Common myeloid progenitor, CD34-positive (primary cell): Measurements from ENCODE around the gene GPR179.

Experiments used
- CTCF ChIA-PET: fragments of 350-600 bp; sonication (Branson Sonifier 250); formaldehyde crosslinking; loops from one replicate; lab custom pipeline; 2021; ENCODE audit warnings: antibody characterized with exemption; lab: Charles Lee
- POLR2A ChIA-PET: fragments of 350-600 bp; sonication (Branson Sonifier 250); formaldehyde crosslinking; loops from one replicate; lab custom pipeline; 2021; ENCODE audit warnings: antibody characterized with exemption; lab: Charles Lee
- DNase-seq, 3 donors: peaks; one replicate each; pipeline versions ENCODE4 v3.0.0 to v3.0.0-alpha.2; 2013
- H3K27ac ChIP-seq, 2 experiments: 1 replicate in 1 of 2; 2 replicates in 1 of 2; pipeline ENCODE4 v1.7.0; 2013; ENCODE audit warnings: inconsistent platforms in 2 of 2, low read length in 2 of 2, mild to moderate bottlenecking in 2 of 2, low read depth in 1 of 2, moderate library complexity in 1 of 2; ENCODE audit not compliant: severe bottlenecking in 2 of 2, insufficient read depth in 1 of 2, poor library complexity in 1 of 2
- H3K27me3 ChIP-seq, 5 experiments: replicated peaks in 2 of 5; 1 replicate in 3 of 5; 2 replicates in 2 of 5; pipeline versions ENCODE4 v1.6.1 to v1.7.0; 2013; ENCODE audit warnings: low read length in 4 of 5, mild to moderate bottlenecking in 2 of 5, moderate library complexity in 2 of 5, inconsistent platforms in 1 of 5; ENCODE audit not compliant: insufficient read depth in 5 of 5, control insufficient read depth in 4 of 5
- H3K36me3 ChIP-seq, 4 experiments: 1 replicate in 2 of 4; 2 replicates in 2 of 4; pipeline versions ENCODE4 v1.6.1 to v1.7.0; 2013; ENCODE audit warnings: low read length in 3 of 4, control low read depth in 1 of 4, mild to moderate bottlenecking in 1 of 4; ENCODE audit not compliant: control insufficient read depth in 4 of 4, insufficient read depth in 4 of 4
- H3K4me1 ChIP-seq, 4 experiments: 1 replicate in 3 of 4; 2 replicates in 1 of 4; pipeline versions ENCODE4 v1.6.1 to v1.7.1; 2013; ENCODE audit warnings: low read length in 3 of 4, mild to moderate bottlenecking in 3 of 4, control low read depth in 1 of 4, inconsistent platforms in 1 of 4, moderate library complexity in 1 of 4; ENCODE audit not compliant: control insufficient read depth in 4 of 4, insufficient read depth in 4 of 4; ENCODE audit errors: control extremely low read depth in 1 of 4
- H3K4me3 ChIP-seq, 7 experiments: 1 replicate in 4 of 7; 2 replicates in 3 of 7; pipeline versions ENCODE4 v1.5.1 to v1.7.0; 2013; ENCODE audit warnings: mild to moderate bottlenecking in 7 of 7, low read length in 6 of 7, moderate library complexity in 6 of 7, inconsistent platforms in 2 of 7, low read depth in 2 of 7, control low read depth in 1 of 7; ENCODE audit not compliant: insufficient read depth in 4 of 7, control insufficient read depth in 1 of 7; ENCODE audit errors: extremely low read depth in 1 of 7
- H3K9me3 ChIP-seq, 5 experiments: 1 replicate in 4 of 5; 2 replicates in 1 of 5; pipeline versions ENCODE4 v1.6.1 to v1.7.1; 2013; ENCODE audit warnings: low read length in 4 of 5, mild to moderate bottlenecking in 2 of 5, inconsistent platforms in 1 of 5, low read depth in 1 of 5, moderate library complexity in 1 of 5; ENCODE audit not compliant: control insufficient read depth in 4 of 5, insufficient read depth in 2 of 5; ENCODE audit errors: control extremely low read depth in 1 of 5
- WGBS: methylation state at CpG from one replicate; pipeline ENCODE4 v1.1.5; 2013; ENCODE audit not compliant: insufficient coverage; 5-methylcytosine and 5-hydroxymethylcytosine counted together

Gene GPR179

DNA sequence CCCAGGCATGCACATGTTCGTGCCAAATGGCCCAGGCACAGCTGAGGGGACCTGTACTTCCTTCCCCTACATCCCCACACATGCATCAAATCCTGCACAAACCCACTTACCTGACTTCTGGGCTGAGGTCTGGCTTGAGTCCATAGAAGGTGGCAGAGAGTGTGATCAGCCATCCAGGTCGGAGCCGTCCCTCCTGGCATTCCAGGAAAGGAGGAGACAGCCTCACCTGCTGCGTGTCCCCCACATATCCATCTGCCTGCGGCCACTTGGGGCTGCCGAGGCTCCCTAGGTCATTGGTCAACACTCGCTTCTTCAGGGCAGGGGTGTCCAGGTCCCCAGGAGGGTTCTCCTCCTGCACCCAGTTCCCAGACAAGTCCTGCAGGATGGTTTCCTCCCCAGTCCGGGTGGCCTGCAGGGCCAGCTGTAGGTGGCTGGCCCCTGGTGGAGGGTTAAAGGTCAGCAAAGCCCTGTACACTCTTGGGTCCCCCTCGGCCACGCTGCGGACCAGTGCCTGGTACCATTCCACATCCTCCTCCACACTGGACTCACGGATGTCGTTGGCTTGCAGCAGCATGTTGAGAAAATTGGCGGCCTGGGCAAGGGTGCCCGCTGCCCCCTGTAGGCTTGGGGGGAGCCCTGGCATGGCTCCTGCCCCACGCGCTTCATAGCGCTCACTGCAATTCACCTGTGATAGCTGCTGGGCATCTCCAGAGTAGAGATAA lies 709 bp downstream of the GPR179 start:
- Histone ChIP-seq H3K36me3 (no peaks in the 10 kb centered on the region), H3K9me3 (no peaks in the 10 kb centered on the region)
- CTCF ChIA-PET: interaction anchor here (1.3 to 7.9 kb wide), 4 partner anchors 10 to 71 kb away, joined by 3 to 132 read pairs (median 20); no protein-coding TSS in a partner anchor

DNA sequence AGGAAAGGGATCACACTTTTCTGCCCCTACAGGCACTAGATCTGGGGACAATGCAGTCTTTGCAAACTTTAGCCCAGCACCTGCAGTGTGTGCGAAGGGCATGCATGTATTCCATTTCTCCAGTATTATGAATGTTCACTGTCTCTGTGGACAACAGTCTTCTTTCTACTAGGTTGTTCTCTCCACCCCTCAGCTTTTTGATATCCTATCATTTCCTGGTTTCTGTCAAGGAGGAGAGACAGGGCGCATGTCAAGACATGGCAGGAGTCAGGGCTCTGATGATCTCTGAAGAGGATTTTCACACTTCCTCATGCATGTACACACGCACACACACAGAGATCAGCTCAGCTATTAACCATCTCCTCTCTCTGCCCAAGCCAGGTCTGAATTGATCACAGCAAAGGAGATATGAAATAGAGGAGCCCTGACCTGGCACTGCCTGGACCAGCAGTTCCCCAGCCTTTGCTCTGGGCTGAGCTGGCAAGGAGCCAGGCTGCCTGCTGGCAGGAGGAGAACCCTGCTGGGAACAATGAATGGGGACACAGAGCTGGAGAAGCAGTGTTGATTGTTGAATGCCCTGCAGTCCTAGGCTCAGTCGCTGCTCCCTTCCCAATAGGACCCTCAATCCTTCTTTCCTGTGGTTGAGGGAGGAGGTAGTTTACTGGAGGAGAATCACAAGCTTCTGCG lies 2.6 kb downstream of the GPR179 start:
- H3K4me1 ChIP-seq: no peaks in the 10 kb centered on the region
- WGBS: 79% methylated on average over 3 of the region's 5 CpGs
- peak in 2 of 3 donors; percentile 13 to 27 for DNase-seq
- peaks cover 0 to 3% (median 0%) of the 10 kb centered on the region in 5 experiments for H3K27me3 ChIP-seq
- ChIA-PET CTCF (interaction anchor here (1.0 to 4.2 kb wide), 6 partner anchors 8 to 73 kb away, joined by 3 to 30 read pairs (median 4); no protein-coding TSS in a partner anchor), POLR2A (no interaction called here)
- no peaks in the 10 kb centered on the region for H3K36me3 ChIP-seq
- no peaks in the 10 kb centered on the region for H3K9me3 ChIP-seq
- H3K27ac ChIP-seq: no peak overlapping the region
- no peak overlapping the region for H3K4me3 ChIP-seq

More for the DNA sequence above, 709 bp downstream of the GPR179 start:
- Histone ChIP-seq H3K4me3 (no peak overlapping the region), H3K4me1 (no peaks in the 10 kb centered on the region), H3K27ac (no peak overlapping the region), H3K27me3 (peaks cover 0 to 3% (median 0%) of the 10 kb centered on the region in 5 experiments)
- DNase-seq: no peak
- POLR2A ChIA-PET: interaction anchor here (0.8 kb wide), 1 partner anchor 69 kb away, joined by 4 read pairs; no protein-coding TSS in a partner anchor
- 96% methylated on average over 14 of the region's 18 CpGs for WGBS

DNA sequence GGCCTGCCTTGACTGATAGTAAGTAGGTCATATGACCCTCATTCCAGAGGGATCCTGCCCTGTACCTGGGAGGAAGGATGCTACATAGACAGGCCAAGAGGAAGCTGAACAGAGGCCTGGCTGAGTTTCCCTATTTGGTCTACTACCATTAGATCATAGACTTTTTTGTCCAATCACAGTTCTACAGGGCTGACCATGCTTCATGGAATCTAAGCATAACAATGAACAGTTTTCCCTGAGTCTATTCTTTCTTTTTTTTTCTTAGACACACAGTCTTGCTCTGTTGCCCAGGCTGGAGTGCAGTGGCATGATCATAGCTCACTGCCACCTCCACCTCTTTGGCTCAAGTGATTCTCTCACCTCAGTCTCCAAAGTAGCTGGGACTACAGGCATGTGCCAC lies 3.9 kb downstream of the GPR179 start:
- Histone ChIP-seq H3K9me3 (no peaks in the 10 kb centered on the region), H3K4me3 (no peak overlapping the region), H3K36me3 (no peaks in the 10 kb centered on the region), H3K27ac (no peak overlapping the region), H3K27me3 (peaks cover 0 to 3% (median 0%) of the 10 kb centered on the region in 5 experiments), H3K4me1 (no peaks in the 10 kb centered on the region)
- no peak for DNase-seq
- POLR2A ChIA-PET: no interaction called here
- CTCF ChIA-PET: interaction anchor here (0.6 to 1.4 kb wide), 4 partner anchors 10 to 76 kb away, joined by 3 to 7 read pairs (median 4); no protein-coding TSS in a partner anchor

DNA sequence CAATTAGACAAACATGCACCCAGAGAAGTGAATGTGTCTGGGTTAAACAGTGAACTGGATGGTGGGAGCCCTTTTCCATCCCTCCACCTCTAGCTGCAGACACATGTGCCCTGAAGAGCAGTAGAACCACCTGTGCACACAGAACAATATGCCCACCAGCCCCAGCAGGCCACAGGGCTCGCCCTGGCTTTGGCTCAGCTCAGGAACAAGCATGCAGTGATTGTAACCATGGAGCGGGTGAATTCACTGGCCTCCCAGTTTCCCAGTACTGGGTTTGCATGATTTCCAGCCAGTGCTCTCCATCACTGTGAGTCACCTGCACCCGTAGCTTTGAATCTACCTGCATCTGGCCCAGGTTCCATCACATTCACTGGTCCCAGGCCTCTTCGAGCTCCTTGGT lies 5.2 kb downstream of the GPR179 start:
- no peak overlapping the region for H3K27ac ChIP-seq
- no peaks in the 10 kb centered on the region for H3K9me3 ChIP-seq
- CTCF ChIA-PET: interaction anchor here (1.0 to 2.2 kb wide), 3 partner anchors 11 to 168 kb away, joined by 3 to 14 read pairs (median 5); no protein-coding TSS in a partner anchor
- no peak for DNase-seq
- no peaks in the 10 kb centered on the region for H3K36me3 ChIP-seq
- 100% methylated on average over 3 of the region's 4 CpGs for WGBS
- H3K4me3 ChIP-seq: no peak overlapping the region
- no peaks in the 10 kb centered on the region for H3K4me1 ChIP-seq
- POLR2A ChIA-PET: no interaction called here
- H3K27me3 ChIP-seq: no peaks in the 10 kb centered on the region

DNA sequence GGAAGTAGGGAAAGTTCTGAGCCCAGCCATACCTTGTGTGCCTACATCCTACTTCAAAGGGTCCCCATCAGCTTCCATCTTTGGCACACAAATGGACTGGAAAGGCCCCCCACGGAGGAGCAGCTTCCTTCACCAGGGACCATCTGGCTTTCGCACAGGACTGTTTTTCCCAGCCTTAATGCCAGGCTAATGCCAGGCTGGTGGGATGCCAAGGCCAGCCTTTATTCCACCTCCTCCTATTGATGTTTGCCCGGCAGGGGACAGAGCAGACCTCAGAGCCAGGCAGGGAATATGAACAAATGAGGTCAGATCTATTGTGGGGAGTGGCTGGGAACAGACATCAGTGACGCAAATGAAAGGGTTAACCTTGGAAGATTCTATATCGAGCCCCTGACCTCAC lies 5.7 kb downstream of the GPR179 start:
- no peaks in the 10 kb centered on the region for H3K36me3 ChIP-seq
- H3K4me3 ChIP-seq: no peak overlapping the region
- H3K4me1 ChIP-seq: no peaks in the 10 kb centered on the region
- H3K9me3 ChIP-seq: no peaks in the 10 kb centered on the region
- ChIA-PET POLR2A (no interaction called here), CTCF (interaction anchor here (1.0 to 2.2 kb wide), 4 partner anchors 10 to 169 kb away, joined by 3 to 14 read pairs (median 4); no protein-coding TSS in a partner anchor)
- WGBS: 100% methylated on average over 4 of the region's 5 CpGs
- no peak overlapping the region for H3K27ac ChIP-seq
- DNase-seq: no peak
- no peaks in the 10 kb centered on the region for H3K27me3 ChIP-seq

DNA sequence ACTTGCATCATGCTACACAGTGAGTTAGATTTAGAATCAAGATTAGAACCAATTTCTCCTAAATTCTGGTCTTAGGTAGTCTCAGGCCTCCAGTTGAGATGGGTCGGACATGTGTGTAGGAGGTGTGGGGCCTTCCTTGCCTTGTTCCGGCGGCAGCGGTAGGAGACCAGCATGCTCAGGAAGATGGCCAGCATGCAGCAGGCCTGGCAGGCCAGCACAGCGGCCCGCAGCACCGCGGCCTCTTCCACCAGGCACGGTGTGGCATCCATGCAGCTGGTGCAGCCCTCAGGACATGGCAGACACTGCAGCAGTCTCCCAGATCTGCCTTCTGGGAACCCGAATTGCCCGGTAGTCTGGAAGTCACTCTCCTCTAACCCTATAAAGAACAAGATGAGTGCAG lies 6.9 kb downstream of the GPR179 start:
- Histone ChIP-seq H3K4me1 (no peaks in the 10 kb centered on the region), H3K9me3 (no peaks in the 10 kb centered on the region), H3K27me3 (no peaks in the 10 kb centered on the region), H3K36me3 (no peaks in the 10 kb centered on the region), H3K27ac (no peak overlapping the region), H3K4me3 (no peak overlapping the region)
- DNase-seq: no peak
- WGBS: 93% methylated on average over 10 of the region's 11 CpGs
- POLR2A ChIA-PET: no interaction called here
- CTCF ChIA-PET: interaction anchor here (1.4 to 2.4 kb wide), 2 partner anchors 9 to 12 kb away, joined by 4 to 17 read pairs; no protein-coding TSS in a partner anchor
